ENCODE measurements around the gene MED12. TPM values are rescaled to one million over a fixed set of nuclear protein-coding genes. Genes with fewer than 3 reads are reported as not detected.
A peak's percentile ranks its signal among the peaks of the same experiment; 100 is the strongest.

The MED12 gene
- total RNA-seq (2014; rRNA removed; shearing (Covaris generic)): 35.2 and 40.6 TPM in 2 replicates
- 6.9 and 7.1 TPM in 2 replicates for polyA plus RNA-seq (2016; fragmentation: Nextera tagmentation; extraction: Ambion mirVana)
- long read RNA-seq: 0 reads

DNA sequence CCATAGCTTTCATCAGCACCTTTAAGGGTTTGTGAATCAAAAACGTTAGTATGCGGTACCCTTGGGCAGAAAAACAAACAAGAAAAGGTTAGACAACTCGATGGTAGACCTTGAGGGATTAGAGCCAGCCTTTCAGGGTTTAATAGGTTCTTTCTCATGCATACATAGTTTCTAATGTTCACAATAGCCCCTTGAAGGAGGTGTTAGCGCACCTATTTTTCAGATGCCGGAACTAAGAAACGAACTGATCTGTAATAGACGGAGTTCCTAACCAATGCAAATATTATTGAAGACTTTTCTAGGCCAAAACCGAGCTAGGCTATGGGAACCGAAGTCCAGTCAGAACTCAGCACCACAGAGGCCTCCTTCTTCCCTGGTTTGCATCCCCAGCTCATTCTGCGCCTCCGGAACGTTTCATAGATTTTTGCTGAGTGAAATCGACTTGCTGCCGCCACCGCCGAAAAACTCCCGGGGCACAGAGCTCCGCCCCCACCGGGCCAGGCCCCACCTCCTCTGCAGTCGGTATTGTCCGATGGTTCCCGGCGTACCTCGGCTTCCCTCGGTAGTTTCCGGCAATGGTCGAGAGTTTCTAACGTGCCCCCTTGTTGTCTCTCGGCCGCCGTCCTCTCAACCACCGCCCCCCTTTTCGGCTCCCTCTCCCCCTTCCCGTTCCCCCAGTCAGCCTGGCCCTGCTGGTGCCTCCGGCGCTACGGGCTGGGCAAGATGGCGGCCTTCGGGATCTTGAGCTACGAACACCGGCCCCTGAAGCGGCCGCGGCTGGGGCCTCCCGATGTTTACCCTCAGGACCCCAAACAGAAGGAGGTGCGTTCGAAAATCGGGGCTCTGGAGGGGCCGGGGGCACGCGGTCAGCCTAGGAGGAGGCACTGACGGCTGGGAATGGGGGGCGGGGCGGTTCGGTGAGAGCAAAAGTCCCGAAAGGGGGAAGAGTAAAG, at the start of gene MED12:
Gene MED12, plus strand, starts transcription at position 565 of the 953 bp plus-strand sequence. Its CDS starts 159 bp downstream, at position 724.
- H3K36me3 Mint-ChIP-seq (ENCODE audit: low read depth): peaks cover 36% of the 10 kb centered on the region
- Histone ChIP-seq H4K20me1 (replicated peaks; ENCODE audit: insufficient read depth) (0 out of 2 replicates have a peak, but pooled peaks cover 4% of the 10 kb centered on the region), H3F3A (replicated peaks; ENCODE audit: low read depth) (peaks cover 5% of the 10 kb centered on the region; the same call in 1 of the 2 replicates), H3K4me3 (peak within 1 kb of the TSS; percentile 70), H3K27me3 (ENCODE audit: insufficient read depth) (peaks cover 30% of the 10 kb centered on the region), H3K9me2 (ENCODE audit: insufficient read depth) (no peaks in the 10 kb centered on the region), H3K36me3 (ENCODE audit: insufficient read depth) (no peaks in the 10 kb centered on the region), H3K79me2 (replicated peaks; ENCODE audit: insufficient read depth) (no peaks in the 10 kb centered on the region), H3K4me1 (ENCODE audit: insufficient read depth) (0 out of 2 replicates have a peak, but pooled peaks cover 5% of the 10 kb centered on the region), H2AFZ (no peak within 1 kb of the TSS), H3K4me2 (peak within 1 kb of the TSS; percentile 82), H3K27ac (ENCODE audit: low read depth) (no peak within 1 kb of the TSS)
- H3K4me1 Mint-ChIP-seq: no peaks in the 10 kb centered on the region; the same call in 2 of the 3 replicates
- peak; percentile 91 for ATAC-seq
- H3K27me3 Mint-ChIP-seq (ENCODE audit: insufficient read depth, low read depth, poor library complexity): no peaks in the 10 kb centered on the region
- no peaks in the 10 kb centered on the region for H3K9me3 Mint-ChIP-seq
- H3K27ac Mint-ChIP-seq: no peak within 1 kb of the TSS; the same call in 1 of the 2 replicates
- TF ChIP-seq ZNF331 (CRISPR knock-in tag; IDR thresholded peaks at IDR 0.05; ENCODE audit: low read depth) (no peak), ZNF114 (CRISPR knock-in tag; IDR thresholded peaks at IDR 0.05) (no peak), CREB1 (CRISPR knock-in tag; IDR thresholded peaks at IDR 0.05; ENCODE audit: low read depth) (no peak), NANOG (IDR thresholded peaks at IDR 0.05; ENCODE audit: borderline replicate concordance) (peak; percentile 43; the same call in 1 of the 2 replicates)
- TF ChIP-seq, protein P1, sequence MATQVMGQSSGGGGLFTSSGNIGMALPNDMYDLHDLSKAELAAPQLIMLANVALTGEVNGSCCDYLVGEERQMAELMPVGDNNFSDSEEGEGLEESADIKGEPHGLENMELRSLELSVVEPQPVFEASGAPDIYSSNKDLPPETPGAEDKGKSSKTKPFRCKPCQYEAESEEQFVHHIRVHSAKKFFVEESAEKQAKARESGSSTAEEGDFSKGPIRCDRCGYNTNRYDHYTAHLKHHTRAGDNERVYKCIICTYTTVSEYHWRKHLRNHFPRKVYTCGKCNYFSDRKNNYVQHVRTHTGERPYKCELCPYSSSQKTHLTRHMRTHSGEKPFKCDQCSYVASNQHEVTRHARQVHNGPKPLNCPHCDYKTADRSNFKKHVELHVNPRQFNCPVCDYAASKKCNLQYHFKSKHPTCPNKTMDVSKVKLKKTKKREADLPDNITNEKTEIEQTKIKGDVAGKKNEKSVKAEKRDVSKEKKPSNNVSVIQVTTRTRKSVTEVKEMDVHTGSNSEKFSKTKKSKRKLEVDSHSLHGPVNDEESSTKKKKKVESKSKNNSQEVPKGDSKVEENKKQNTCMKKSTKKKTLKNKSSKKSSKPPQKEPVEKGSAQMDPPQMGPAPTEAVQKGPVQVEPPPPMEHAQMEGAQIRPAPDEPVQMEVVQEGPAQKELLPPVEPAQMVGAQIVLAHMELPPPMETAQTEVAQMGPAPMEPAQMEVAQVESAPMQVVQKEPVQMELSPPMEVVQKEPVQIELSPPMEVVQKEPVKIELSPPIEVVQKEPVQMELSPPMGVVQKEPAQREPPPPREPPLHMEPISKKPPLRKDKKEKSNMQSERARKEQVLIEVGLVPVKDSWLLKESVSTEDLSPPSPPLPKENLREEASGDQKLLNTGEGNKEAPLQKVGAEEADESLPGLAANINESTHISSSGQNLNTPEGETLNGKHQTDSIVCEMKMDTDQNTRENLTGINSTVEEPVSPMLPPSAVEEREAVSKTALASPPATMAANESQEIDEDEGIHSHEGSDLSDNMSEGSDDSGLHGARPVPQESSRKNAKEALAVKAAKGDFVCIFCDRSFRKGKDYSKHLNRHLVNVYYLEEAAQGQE (IDR thresholded peaks at IDR 0.05; ENCODE audit: unreplicated experiment): no peak
- TF ChIP-seq, protein P2, sequence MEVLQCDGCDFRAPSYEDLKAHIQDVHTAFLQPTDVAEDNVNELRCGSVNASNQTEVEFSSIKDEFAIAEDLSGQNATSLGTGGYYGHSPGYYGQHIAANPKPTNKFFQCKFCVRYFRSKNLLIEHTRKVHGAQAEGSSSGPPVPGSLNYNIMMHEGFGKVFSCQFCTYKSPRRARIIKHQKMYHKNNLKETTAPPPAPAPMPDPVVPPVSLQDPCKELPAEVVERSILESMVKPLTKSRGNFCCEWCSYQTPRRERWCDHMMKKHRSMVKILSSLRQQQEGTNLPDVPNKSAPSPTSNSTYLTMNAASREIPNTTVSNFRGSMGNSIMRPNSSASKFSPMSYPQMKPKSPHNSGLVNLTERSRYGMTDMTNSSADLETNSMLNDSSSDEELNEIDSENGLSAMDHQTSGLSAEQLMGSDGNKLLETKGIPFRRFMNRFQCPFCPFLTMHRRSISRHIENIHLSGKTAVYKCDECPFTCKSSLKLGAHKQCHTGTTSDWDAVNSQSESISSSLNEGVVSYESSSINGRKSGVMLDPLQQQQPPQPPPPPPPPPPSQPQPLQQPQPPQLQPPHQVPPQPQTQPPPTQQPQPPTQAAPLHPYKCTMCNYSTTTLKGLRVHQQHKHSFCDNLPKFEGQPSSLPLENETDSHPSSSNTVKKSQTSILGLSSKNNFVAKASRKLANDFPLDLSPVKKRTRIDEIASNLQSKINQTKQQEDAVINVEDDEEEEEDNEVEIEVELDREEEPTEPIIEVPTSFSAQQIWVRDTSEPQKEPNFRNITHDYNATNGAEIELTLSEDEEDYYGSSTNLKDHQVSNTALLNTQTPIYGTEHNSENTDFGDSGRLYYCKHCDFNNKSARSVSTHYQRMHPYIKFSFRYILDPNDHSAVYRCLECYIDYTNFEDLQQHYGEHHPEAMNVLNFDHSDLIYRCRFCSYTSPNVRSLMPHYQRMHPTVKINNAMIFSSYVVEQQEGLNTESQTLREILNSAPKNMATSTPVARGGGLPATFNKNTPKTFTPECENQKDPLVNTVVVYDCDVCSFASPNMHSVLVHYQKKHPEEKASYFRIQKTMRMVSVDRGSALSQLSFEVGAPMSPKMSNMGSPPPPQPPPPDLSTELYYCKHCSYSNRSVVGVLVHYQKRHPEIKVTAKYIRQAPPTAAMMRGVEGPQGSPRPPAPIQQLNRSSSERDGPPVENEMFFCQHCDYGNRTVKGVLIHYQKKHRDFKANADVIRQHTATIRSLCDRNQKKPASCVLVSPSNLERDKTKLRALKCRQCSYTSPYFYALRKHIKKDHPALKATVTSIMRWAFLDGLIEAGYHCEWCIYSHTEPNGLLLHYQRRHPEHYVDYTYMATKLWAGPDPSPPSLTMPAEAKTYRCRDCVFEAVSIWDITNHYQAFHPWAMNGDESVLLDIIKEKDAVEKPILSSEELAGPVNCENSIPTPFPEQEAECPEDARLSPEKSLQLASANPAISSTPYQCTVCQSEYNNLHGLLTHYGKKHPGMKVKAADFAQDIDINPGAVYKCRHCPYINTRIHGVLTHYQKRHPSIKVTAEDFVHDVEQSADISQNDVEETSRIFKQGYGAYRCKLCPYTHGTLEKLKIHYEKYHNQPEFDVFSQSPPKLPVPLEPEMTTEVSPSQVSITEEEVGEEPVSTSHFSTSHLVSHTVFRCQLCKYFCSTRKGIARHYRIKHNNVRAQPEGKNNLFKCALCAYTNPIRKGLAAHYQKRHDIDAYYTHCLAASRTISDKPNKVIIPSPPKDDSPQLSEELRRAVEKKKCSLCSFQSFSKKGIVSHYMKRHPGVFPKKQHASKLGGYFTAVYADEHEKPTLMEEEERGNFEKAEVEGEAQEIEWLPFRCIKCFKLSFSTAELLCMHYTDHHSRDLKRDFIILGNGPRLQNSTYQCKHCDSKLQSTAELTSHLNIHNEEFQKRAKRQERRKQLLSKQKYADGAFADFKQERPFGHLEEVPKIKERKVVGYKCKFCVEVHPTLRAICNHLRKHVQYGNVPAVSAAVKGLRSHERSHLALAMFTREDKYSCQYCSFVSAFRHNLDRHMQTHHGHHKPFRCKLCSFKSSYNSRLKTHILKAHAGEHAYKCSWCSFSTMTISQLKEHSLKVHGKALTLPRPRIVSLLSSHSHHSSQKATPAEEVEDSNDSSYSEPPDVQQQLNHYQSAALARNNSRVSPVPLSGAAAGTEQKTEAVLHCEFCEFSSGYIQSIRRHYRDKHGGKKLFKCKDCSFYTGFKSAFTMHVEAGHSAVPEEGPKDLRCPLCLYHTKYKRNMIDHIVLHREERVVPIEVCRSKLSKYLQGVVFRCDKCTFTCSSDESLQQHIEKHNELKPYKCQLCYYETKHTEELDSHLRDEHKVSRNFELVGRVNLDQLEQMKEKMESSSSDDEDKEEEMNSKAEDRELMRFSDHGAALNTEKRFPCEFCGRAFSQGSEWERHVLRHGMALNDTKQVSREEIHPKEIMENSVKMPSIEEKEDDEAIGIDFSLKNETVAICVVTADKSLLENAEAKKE (CRISPR knock-in tag; IDR thresholded peaks at IDR 0.05): no peak
- H3K4me3 Mint-ChIP-seq: peak within 1 kb of the TSS; percentile 78
- DNase-seq (ENCODE audit: low spot score): peak; percentile 87

Data from GM23338 (cell line).